ENCODE data around the gene BIRC3.
"Not testable (repeated sequence)": the region's sequence is repeated elsewhere in the genome, so short reads cannot be mapped to it uniquely, and the experiment has no call there.

Gene BIRC3

DNA sequence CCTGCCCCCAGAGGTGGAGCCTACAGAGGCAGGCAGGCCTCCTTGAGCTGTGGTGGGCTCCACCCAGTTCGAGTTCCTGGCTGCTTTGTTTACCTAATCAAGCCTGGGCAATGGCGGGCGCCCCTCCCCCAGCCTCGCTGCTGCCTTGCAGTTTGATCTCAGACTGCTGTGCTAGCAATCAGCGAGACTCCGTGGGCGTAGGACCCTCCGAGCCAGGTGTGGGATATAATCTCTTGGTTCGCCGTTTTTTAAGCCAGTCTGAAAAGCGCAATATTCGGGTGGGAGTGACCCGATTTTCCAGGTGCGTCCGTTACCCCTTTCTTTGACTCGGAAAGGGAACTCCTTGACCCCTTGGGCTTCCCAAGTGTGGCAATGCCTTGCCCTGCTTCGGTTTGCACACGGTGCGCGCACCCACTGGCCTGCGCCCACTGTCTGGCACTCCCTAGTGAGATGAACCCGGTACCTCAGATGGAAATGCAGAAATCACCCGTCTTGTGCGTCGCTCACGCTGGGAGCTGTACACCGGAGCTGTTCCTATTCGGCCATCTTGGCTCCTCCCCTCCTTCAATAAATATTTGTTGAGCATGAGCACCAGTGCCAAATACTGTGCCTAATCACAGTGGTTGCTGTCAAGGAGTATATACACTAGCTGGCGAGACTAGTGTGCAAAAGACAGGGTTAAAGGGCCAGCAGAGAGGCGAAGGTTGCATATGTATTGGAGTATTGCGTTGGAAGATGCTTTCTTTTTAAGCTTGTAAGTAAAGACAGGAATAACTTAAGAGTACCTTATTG lies 57.5 kb downstream of the BIRC3 start:
- DNase-seq (ENCODE audit: low spot score): not testable (repeated sequence)

DNA sequence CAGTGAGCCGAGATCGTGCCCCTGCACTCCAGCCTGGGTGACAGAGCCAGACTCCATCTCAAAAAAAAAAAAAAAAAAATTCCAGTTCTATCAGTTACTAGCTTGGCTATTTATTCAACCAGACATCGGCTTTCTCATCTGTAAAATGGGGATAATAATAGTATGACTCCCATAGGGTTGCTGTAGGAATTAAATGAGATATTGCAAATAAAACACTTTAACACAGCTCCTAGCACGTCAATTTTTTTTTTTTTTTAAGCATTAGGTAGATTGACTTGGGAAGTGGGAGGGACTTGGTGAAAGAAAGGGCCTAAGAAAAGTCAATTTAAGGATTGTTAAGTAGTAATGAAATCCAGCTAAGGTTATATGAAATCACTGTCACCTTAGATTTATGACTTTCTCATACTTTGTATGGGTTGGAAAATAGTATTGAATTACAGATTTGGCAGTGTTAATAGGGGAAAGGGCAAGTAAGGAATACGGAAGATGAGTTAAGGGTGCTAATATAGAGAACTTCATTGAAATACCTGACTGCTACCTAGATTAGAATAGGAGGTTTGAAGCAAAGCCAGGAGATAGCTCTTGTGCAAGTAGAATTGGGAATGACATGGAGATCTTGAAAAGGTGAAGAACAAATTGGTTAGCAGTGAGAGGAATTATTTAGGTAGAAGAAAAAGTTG lies 58.6 kb downstream of the BIRC3 start:
- DNase-seq (ENCODE audit: low spot score): no peak

- no peak for DNase-seq (ENCODE audit: low spot score)
Measured at GRCh38 chr11:102377891-102378290, 60.6 kb downstream of the BIRC3 start.

DNA sequence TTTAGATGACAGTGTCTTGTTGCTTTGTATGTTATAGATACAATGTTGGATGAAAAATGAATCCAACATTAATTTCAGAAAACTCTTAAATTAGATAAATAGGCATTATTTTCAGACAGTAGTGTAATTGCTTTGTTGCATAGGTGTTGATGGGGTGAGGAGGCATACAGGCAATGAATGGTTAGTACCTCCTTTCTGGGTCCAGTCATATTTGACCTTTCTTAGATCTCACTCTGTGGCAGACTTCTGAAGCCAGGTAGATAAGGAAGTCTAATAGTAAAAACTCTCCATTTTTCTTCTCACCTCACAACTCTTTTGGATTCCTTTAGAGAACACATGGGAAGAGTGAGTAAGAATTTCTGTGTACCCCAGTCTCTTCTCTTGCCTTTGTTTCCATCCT lies 61.5 kb downstream of the BIRC3 start:
- no peak for DNase-seq (ENCODE audit: low spot score)

DNA sequence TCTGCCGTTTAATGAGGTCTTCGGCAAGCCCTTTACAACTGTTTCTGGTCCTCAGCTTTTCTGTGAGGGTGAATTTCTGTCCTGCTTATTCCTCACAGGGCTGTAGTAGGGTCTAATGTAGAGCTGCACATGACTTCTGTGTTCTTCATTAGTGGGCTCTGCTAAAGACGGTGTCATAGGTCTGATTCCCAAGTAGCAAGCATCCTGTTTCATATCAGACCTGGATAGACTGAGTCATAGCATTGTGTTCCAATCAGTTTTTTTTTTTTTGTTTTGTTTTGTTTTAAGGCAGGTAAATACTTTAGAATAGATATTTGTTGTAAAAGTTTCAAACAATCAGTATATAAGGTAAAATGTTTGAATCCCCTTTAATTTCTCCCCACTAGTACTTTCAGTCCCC lies 65.1 kb downstream of the BIRC3 start:
- no peak for DNase-seq (ENCODE audit: low spot score)

- no peak for DNase-seq (ENCODE audit: low spot score)
Measured at GRCh38 chr11:102383839-102384238, 66.6 kb downstream of the BIRC3 start.

- DNase-seq (ENCODE audit: low spot score): no peak
Measured at GRCh38 chr11:102384419-102385079, 67.3 kb downstream of the BIRC3 start.

DNA sequence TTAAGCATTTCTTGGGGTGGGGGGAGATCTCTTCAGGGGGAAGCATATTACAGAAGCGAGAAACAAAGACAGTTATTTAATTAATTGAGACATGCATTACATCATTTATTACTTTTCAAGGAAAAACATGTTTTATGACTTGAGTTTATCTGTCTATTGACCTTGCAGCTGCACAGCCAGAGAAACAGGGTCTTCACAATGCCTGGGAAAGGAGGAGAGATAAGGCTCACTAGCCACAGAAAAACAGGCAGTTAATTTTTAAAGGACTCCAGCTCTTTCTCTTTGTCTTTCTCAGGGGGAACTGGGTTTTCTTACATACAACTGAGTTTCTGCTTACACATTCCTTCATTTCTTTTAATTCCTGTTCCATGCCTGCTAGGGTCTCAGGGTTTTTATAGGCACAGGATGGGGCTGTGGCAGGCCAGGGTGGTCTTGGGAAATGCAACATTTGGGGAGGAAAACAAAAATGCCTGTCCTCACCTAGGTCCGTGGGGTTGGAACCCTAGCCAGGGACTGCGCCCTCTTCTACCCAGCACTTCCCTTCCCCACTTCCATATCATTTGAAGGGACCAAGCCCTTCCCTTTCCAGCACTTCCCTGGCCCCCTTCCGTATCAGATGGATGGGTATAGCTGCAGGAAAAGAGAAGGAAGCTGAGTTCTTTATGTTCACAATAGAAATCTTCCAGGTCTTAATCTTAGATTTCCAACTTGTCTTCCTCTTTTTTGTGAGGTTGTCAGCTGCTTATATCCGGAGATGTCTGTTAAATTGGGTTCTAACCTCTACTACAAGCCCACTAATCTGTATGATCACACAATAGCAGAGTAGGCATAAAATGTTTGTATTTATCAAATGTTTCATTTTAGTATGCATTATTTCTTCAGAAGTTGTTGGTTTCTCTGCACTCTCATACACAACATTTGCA lies 68.1 kb downstream of the BIRC3 start:
- no peak for DNase-seq (ENCODE audit: low spot score)

DNA sequence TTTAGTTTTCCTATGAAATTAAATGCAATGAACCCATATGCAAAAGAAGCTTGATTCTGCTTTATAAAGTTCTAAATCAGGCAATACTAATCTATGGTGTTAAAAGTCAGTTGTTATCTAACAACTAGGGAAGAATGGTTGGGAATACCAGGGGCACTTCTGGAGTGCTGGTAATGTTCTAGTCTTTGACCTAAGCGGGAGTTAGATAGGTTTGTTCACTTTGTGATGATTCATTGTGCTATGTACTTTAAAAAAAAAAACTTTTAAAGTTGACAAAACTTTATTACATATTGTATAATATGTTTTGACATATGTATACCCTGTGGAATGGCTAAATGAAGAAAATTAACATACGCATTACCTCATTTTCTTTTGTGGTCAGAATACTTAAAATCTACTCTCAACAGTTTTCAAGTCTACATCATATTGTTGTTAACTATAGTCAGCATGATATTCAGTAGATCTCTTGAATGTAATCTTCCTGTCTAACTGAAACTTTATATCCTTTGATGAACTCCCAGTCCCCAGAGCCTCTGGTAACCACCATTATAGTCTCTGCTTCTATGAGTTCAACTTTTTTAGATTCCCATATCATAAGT lies 69.0 kb downstream of the BIRC3 start:
- DNase-seq (ENCODE audit: low spot score): no peak

- no peak for DNase-seq (ENCODE audit: low spot score)
Measured at GRCh38 chr11:102387043-102387781, 69.9 kb downstream of the BIRC3 start.

Small RNAs within 50 kb of the gene (small RNA-seq; reads per million reads assigned to genes)
- gene AP000942.3: 0 reads per million in 2 experiments
- gene AP000942.4: 0 reads per million in 2 experiments
- gene RNU6-952P: 0 reads per million in 2 experiments
